H9 (cell line): ENCODE data around the gene NBEAL2. TPM values are rescaled to one million over a fixed set of nuclear protein-coding genes. Genes with fewer than 3 reads are reported as not detected.

ENCODE experiments used
- DNase-seq: peaks from one replicate; pipeline ENCODE4 v3.0.0-alpha.2; 2017
- H2AFZ ChIP-seq: one replicate; pipeline ENCODE4 v1.6.1; 2013; ENCODE audit warnings: mild to moderate bottlenecking, low read length, control low read depth, moderate library complexity
- H2AK5ac ChIP-seq: 2 replicates; pipeline ENCODE4 v1.6.1; 2013; ENCODE audit warnings: low read length, control low read depth, mixed read lengths; ENCODE audit not compliant: insufficient read length
- H2BK120ac ChIP-seq: one replicate; pipeline ENCODE4 v1.6.1; 2013; ENCODE audit warnings: low read depth, mild to moderate bottlenecking, low read length, control low read depth, inconsistent platforms; ENCODE audit not compliant: poor library complexity, severe bottlenecking
- H2BK12ac ChIP-seq: 2 replicates; pipeline ENCODE4 v1.6.1; 2013; ENCODE audit warnings: low read length, control low read depth, mixed read lengths, low read depth; ENCODE audit not compliant: insufficient read length
- H2BK15ac ChIP-seq: 2 replicates; pipeline ENCODE4 v1.6.1; 2013; ENCODE audit warnings: low read depth, low read length, control low read depth
- H2BK20ac ChIP-seq: one replicate; pipeline ENCODE4 v1.6.1; 2013; ENCODE audit warnings: low read depth, mild to moderate bottlenecking, low read length, control low read depth, inconsistent platforms; ENCODE audit not compliant: poor library complexity, severe bottlenecking
- H2BK5ac ChIP-seq: 2 replicates; pipeline ENCODE4 v1.6.1; 2013; ENCODE audit warnings: low read length, control low read depth, mixed read lengths; ENCODE audit not compliant: insufficient read length
- H3K14ac ChIP-seq: 2 replicates; pipeline ENCODE4 v1.6.1; 2013; ENCODE audit warnings: low read length, control low read depth; ENCODE audit not compliant: insufficient read depth
- H3K18ac ChIP-seq: 2 replicates; pipeline ENCODE4 v1.6.1; 2013; ENCODE audit warnings: low read depth, mild to moderate bottlenecking, mixed read lengths, low read length, control low read depth; ENCODE audit not compliant: insufficient read length
- H3K23ac ChIP-seq: 2 replicates; pipeline ENCODE4 v1.6.1; 2013; ENCODE audit warnings: low read length, control low read depth, mixed read lengths, low read depth; ENCODE audit not compliant: insufficient read length
- H3K23me2 ChIP-seq: 2 replicates; pipeline ENCODE4 v1.6.1; 2013; ENCODE audit warnings: low read depth, mild to moderate bottlenecking, mixed read lengths, low read length, control low read depth; ENCODE audit not compliant: insufficient read length, poor library complexity, severe bottlenecking
- H3K27ac ChIP-seq: 2 replicates; pipeline ENCODE4 v1.5.1; 2013; ENCODE audit warnings: low read length, control low read depth, mixed read lengths, low read depth; ENCODE audit not compliant: insufficient read length
- H3K27me3 ChIP-seq: 2 replicates; pipeline ENCODE4 v1.6.1; 2013; ENCODE audit warnings: low read length, control low read depth, inconsistent platforms; ENCODE audit not compliant: insufficient read depth
- H3K4ac ChIP-seq: 2 replicates; pipeline ENCODE4 v1.6.1; 2013; ENCODE audit warnings: low read depth, mild to moderate bottlenecking, control low read depth, inconsistent platforms, low read length, moderate library complexity
- H3K4me1 ChIP-seq: 2 replicates; pipeline ENCODE4 v1.6.1; 2013; ENCODE audit warnings: low read length, control low read depth, inconsistent platforms; ENCODE audit not compliant: insufficient read depth
- H3K4me2 ChIP-seq: 2 replicates; pipeline ENCODE4 v1.6.1; 2013; ENCODE audit warnings: low read length, control low read depth, mixed read lengths; ENCODE audit not compliant: insufficient read length, insufficient read depth
- H3K56ac ChIP-seq: 2 replicates; pipeline ENCODE4 v1.6.1; 2013; ENCODE audit warnings: low read depth, mild to moderate bottlenecking, mixed read lengths, low read length, control low read depth; ENCODE audit not compliant: insufficient read length
- H3K79me1 ChIP-seq: 2 replicates; pipeline ENCODE4 v1.6.1; 2013; ENCODE audit warnings: low read depth, mild to moderate bottlenecking, moderate library complexity, low read length, control low read depth, inconsistent platforms; ENCODE audit not compliant: insufficient read depth, poor library complexity, severe bottlenecking
- H3K79me2 ChIP-seq: 2 replicates; pipeline ENCODE4 v1.6.1; 2013; ENCODE audit warnings: low read length, control low read depth, inconsistent platforms; ENCODE audit not compliant: insufficient read depth
- H3K9ac ChIP-seq: 2 replicates; pipeline ENCODE4 v1.6.1; 2013; ENCODE audit warnings: low read length, control low read depth, mixed read lengths; ENCODE audit not compliant: insufficient read length; ENCODE audit errors: extremely low read depth
- H3K9me3 ChIP-seq: one replicate; pipeline ENCODE4 v1.6.1; 2013; ENCODE audit warnings: low read depth, low read length, inconsistent platforms; ENCODE audit not compliant: control insufficient read depth
- H3T11ph ChIP-seq: one replicate; pipeline ENCODE4 v1.6.1; 2013; ENCODE audit warnings: mild to moderate bottlenecking, low read length, control low read depth, inconsistent platforms
- H4K20me1 ChIP-seq: one replicate; pipeline ENCODE4 v1.6.1; 2013; ENCODE audit not compliant: control insufficient read depth, insufficient read length, insufficient read depth
- H4K5ac ChIP-seq: 2 replicates; pipeline ENCODE4 v1.6.1; 2013; ENCODE audit warnings: low read depth, mild to moderate bottlenecking, mixed read lengths, low read length, control low read depth; ENCODE audit not compliant: insufficient read length
- H4K8ac ChIP-seq: replicated peaks from 2 replicates; pipeline ENCODE4 v1.6.1; 2013; ENCODE audit warnings: low read length, control low read depth, mixed read lengths, low read depth; ENCODE audit not compliant: insufficient read length
- H4K91ac ChIP-seq: 2 replicates; pipeline ENCODE4 v1.6.1; 2013; ENCODE audit warnings: low read depth, mild to moderate bottlenecking, moderate library complexity, mixed read lengths, low read length, control low read depth; ENCODE audit not compliant: insufficient read length
- H3K27ac Mint-ChIP-seq, 3 experiments: 2 replicates in 2 of 3; 3 replicates in 1 of 3; pipeline ENCODE4 v1.8.0; 2020 to 2021; ENCODE audit warnings: mixed read lengths in 3 of 3, mild to moderate bottlenecking in 1 of 3, moderate library complexity in 1 of 3
- H3K27me3 Mint-ChIP-seq: 2 replicates; pipeline ENCODE4 v1.8.0; 2021; ENCODE audit warnings: low read depth, mild to moderate bottlenecking, moderate library complexity, mixed read lengths
- H3K36me3 Mint-ChIP-seq, 3 experiments: 2 replicates in 2 of 3; 3 replicates in 1 of 3; pipeline ENCODE4 v1.8.0; 2020 to 2021; ENCODE audit warnings: low read depth in 3 of 3, mixed read lengths in 3 of 3; ENCODE audit not compliant: insufficient read depth in 1 of 3
- H3K4me1 Mint-ChIP-seq, 2 experiments: 2 replicates each; pipeline ENCODE4 v1.8.0; 2020; ENCODE audit warnings: mixed read lengths in 2 of 2
- H3K4me3 Mint-ChIP-seq, 2 experiments: 2 replicates in 1 of 2; 3 replicates in 1 of 2; pipeline ENCODE4 v1.8.0; 2020 to 2021; ENCODE audit warnings: mild to moderate bottlenecking in 2 of 2, mixed read lengths in 2 of 2, moderate library complexity in 1 of 2
- H3K9me3 Mint-ChIP-seq, 2 experiments: 2 replicates in 1 of 2; 3 replicates in 1 of 2; pipeline ENCODE4 v1.8.0; 2020; ENCODE audit warnings: mild to moderate bottlenecking in 2 of 2, mixed read lengths in 2 of 2, moderate library complexity in 1 of 2
- CTCF ChIP-seq: fragments of 200-600 bp; sonication (generic); conservative IDR thresholded peaks from 3 replicates; pipeline ENCODE4 v1.8.0; 2021; ENCODE audit warnings: antibody characterized with exemption, mild to moderate bottlenecking
- WGBS: extraction: QIAGEN DNeasy Blood & Tissue Kit; methylation state at CpG from one replicate; pipeline ENCODE4 v1.1.7; 2013; ENCODE audit warnings: missing lambda C conversion rate, low lambda C conversion rate, mixed read lengths; ENCODE audit not compliant: insufficient read length; ENCODE audit errors: extremely low coverage; 5-methylcytosine and 5-hydroxymethylcytosine counted together
- total RNA-seq: library from RNA; stranded (reverse); gene quantifications from 2 replicates; pipeline ENCODE4 v1.2.1, GENCODE V29; 2021

Gene NBEAL2
- total RNA-seq, 1 experiment from 2014 or later = 52.1 TPM

GRCh38 chr3:46993292-46993691, 13.8 kb downstream of the NBEAL2 start:
- no peak for DNase-seq
- Histone ChIP-seq H2BK15ac (no peak overlapping the region), H2BK5ac (no peak overlapping the region), H3K9me3 (no peaks in the 10 kb centered on the region), H3K4me2 (no peak overlapping the region), H3K9ac (no peak overlapping the region), H2AK5ac (no peak overlapping the region), H3K79me1 (no peaks in the 10 kb centered on the region), H2BK120ac (no peak overlapping the region), H3K27ac (no peak overlapping the region), H3K79me2 (no peaks in the 10 kb centered on the region), H4K91ac (no peak overlapping the region), H2BK20ac (no peak overlapping the region), H3T11ph (no peak overlapping the region), H4K5ac (no peak overlapping the region), H4K8ac (no peak overlapping the region), H3K56ac (no peak overlapping the region), H3K14ac (no peak overlapping the region), H3K18ac (no peak overlapping the region), H3K4me1 (no peaks in the 10 kb centered on the region; the same call in 1 of the 2 replicates), H2BK12ac (no peak overlapping the region), H3K4ac (no peak overlapping the region), H3K23me2 (no peaks in the 10 kb centered on the region), H3K27me3 (no peaks in the 10 kb centered on the region), H3K23ac (no peak overlapping the region), H2AFZ (no peak overlapping the region), H4K20me1 (no peaks in the 10 kb centered on the region)
- no peak for TF ChIP-seq CTCF
- H3K27ac Mint-ChIP-seq = no peak overlapping the region
- no CpG with 5 or more reads among the region's 2 CpGs for WGBS
- H3K9me3 Mint-ChIP-seq = no peaks in the 10 kb centered on the region
- H3K4me3 Mint-ChIP-seq = no peak overlapping the region
- peaks cover 15 to 30% (median 16%) of the 10 kb centered on the region in 3 experiments for H3K36me3 Mint-ChIP-seq
- H3K27me3 Mint-ChIP-seq = no peaks in the 10 kb centered on the region
- H3K4me1 Mint-ChIP-seq = peaks cover 14 to 19% of the 10 kb centered on the region in 2 experiments
